Activated CD8-positive, alpha-beta T cell treated with anti-CD3 and anti-CD28 coated beads, Interleukin-2, amount 10 ng/mL, durations not matched to agents 7 days and 5 days (primary cell): ENCODE data around the gene PAH. TPM values are rescaled to one million over a fixed set of nuclear protein-coding genes. Genes with fewer than 3 reads are reported as not detected.

Experiments
- ATAC-seq: fragments of 150-1000 bp; cut with Tn5 transposase; one replicate; pipeline ENCODE4 v1.10.0; 2021; ENCODE audit warnings: moderate library complexity
- CTCF ChIA-PET: fragments of 350-600 bp; sonication (Branson Sonifier 250); formaldehyde crosslinking; loops from one replicate; lab custom pipeline; 2021; ENCODE audit warnings: antibody characterized with exemption; lab: Charles Lee
- POLR2A ChIA-PET: fragments of 350-600 bp; sonication (Branson Sonifier 250); formaldehyde crosslinking; loops from one replicate; lab custom pipeline; 2021; ENCODE audit warnings: antibody characterized with exemption; lab: Charles Lee
- DNase-seq: peaks from one replicate; pipeline ENCODE4 v3.0.0-alpha.2; 2020
- H3K27ac Mint-ChIP-seq: one replicate; pipeline ENCODE4 v1.8.0; 2021; ENCODE audit warnings: mild to moderate bottlenecking, mixed read lengths
- H3K27me3 Mint-ChIP-seq: one replicate; pipeline ENCODE4 v1.8.0; 2021; ENCODE audit warnings: low read depth, mixed read lengths
- H3K36me3 Mint-ChIP-seq: one replicate; pipeline ENCODE4 v1.8.0; 2021; ENCODE audit warnings: low read depth, mixed read lengths
- H3K4me1 Mint-ChIP-seq: one replicate; pipeline ENCODE4 v1.8.0; 2021; ENCODE audit warnings: low read depth, mixed read lengths
- H3K4me3 Mint-ChIP-seq: one replicate; pipeline ENCODE4 v1.8.0; 2021; ENCODE audit warnings: mild to moderate bottlenecking, mixed read lengths
- H3K9me3 Mint-ChIP-seq: one replicate; pipeline ENCODE4 v1.8.0; 2022; ENCODE audit warnings: mixed read lengths; ENCODE audit not compliant: insufficient read depth
- total RNA-seq, 2 experiments: library from RNA; stranded (reverse); gene quantifications; one replicate each; pipeline ENCODE4 v1.2.3, GENCODE V29; 2021

PAH gene
- total RNA-seq, 2 experiments from 2014 or later: not detected

DNA sequence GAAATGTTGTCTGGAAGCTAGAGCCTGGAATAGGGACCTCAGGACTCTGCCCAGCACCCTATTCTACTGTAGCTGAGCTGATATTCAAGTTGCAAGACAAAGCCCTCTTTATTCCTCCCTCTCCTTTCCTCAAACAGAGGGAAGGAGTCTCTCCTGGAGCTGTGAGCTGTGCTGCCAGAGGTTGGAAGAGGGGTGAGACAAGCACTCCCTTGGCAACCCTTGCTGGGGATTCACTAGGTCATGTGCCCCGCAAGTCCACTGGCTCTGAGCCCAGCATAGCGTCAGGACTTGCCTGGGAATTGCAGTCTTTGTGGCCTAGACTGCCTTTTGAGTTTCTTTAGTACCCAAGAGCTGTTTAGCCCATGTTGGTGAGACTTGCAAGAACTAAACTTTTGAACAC is 29.0 kb upstream of the PAH start:
- DNase-seq: no peak
- Mint-ChIP-seq H3K4me1 (peaks cover 8% of the 10 kb centered on the region), H3K27me3 (peaks cover 47% of the 10 kb centered on the region), H3K36me3 (no peaks in the 10 kb centered on the region), H3K27ac (no peak overlapping the region), H3K9me3 (no peaks in the 10 kb centered on the region), H3K4me3 (no peak overlapping the region)
- ChIA-PET CTCF (no interaction called here), POLR2A (no interaction called here)
- ATAC-seq: no peak

DNA sequence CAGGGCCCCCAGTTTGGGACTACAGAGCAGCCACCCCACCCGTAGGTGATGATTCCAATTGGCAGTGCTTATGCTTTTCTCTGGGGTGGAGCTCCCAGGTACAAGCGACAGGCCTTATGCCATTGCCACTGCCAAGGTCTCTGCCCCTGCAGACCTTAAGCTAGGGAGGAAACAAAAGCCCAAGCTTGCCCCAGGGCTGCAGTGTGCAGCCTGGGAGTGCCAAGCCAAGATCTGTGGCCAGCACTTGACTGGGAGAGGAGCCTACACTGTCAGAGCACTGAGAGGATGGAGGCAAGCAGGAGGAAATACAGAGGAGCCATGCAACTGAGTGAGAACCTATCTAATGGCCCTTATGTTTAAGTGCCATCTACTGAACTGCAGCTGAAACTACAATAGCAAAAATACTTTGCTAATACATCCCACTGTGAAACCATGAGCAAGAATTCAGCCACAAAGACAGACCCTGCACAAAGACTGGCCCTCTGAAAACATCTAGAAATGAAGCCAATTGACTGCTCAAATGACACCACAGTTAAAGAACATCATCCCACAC is 22.7 kb upstream of the PAH start:
- ChIA-PET CTCF (interaction anchor here (1.0 to 2.4 kb wide), 4 partner anchors 9 to 693 kb away, joined by 3 to 10 read pairs (median 4); no protein-coding TSS in a partner anchor), POLR2A (interaction anchor here (0.8 kb wide), 1 partner anchor 590 kb away, joined by 3 read pairs; no protein-coding TSS in a partner anchor)
- Mint-ChIP-seq H3K27me3 (peaks cover 16% of the 10 kb centered on the region), H3K4me1 (no peaks in the 10 kb centered on the region), H3K36me3 (no peaks in the 10 kb centered on the region), H3K27ac (no peak overlapping the region), H3K4me3 (no peak overlapping the region), H3K9me3 (no peaks in the 10 kb centered on the region)
- no peak for ATAC-seq
- DNase-seq: no peak

GRCh38 chr12:102939059-102939458 is 22.0 kb upstream of the PAH start:
- POLR2A ChIA-PET: no interaction called here
- ATAC-seq (no peak), DNase-seq (no peak)
- Mint-ChIP-seq H3K4me3 (no peak overlapping the region), H3K27me3 (peaks cover 16% of the 10 kb centered on the region), H3K27ac (no peak overlapping the region), H3K36me3 (no peaks in the 10 kb centered on the region), H3K4me1 (no peaks in the 10 kb centered on the region), H3K9me3 (no peaks in the 10 kb centered on the region)
- CTCF ChIA-PET: interaction anchor here (1.8 to 2.4 kb wide), 2 partner anchors 10 to 56 kb away, joined by 5 to 10 read pairs; no protein-coding TSS in a partner anchor

- ATAC-seq (no peak), DNase-seq (no peak)
- CTCF ChIA-PET: no interaction called here
- Mint-ChIP-seq H3K27ac (no peak overlapping the region), H3K36me3 (no peaks in the 10 kb centered on the region), H3K27me3 (peaks cover 16% of the 10 kb centered on the region), H3K4me3 (no peak overlapping the region), H3K9me3 (no peaks in the 10 kb centered on the region), H3K4me1 (no peaks in the 10 kb centered on the region)
- POLR2A ChIA-PET: no interaction called here
Measured at GRCh38 chr12:102933168-102933567, 16.1 kb upstream of the PAH start.

GRCh38 chr12:102927220-102927619 is 10.2 kb upstream of the PAH start:
- Mint-ChIP-seq H3K36me3 (no peaks in the 10 kb centered on the region), H3K4me3 (no peak overlapping the region), H3K27me3 (peaks cover 2% of the 10 kb centered on the region), H3K9me3 (no peaks in the 10 kb centered on the region), H3K4me1 (no peaks in the 10 kb centered on the region), H3K27ac (no peak overlapping the region)
- POLR2A ChIA-PET: no interaction called here
- CTCF ChIA-PET: no interaction called here
- DNase-seq: no peak
- ATAC-seq: no peak

DNA sequence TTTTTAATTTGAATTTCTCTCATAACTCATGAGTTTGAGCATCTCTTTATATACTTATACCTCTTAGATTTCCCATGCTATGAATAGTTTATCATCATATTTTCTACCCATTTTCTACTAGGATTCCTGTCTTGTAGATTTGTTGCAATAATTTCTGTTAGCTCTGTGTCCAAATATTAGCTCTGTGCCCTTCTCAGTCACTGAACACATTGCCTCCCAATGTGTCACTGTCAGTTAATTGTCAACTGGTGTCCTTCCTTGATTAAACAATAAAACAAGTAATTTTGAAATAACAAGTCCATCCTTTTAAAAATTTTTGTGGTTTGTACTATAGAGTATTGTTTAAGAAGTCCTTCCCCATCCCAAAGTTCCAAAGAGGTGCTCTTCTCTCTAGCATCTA is 4.2 kb upstream of the PAH start:
- no peaks in the 10 kb centered on the region for H3K36me3 Mint-ChIP-seq
- no peak for DNase-seq
- ChIA-PET POLR2A (no interaction called here), CTCF (no interaction called here)
- no peak for ATAC-seq
- no peak overlapping the region for H3K4me3 Mint-ChIP-seq
- H3K9me3 Mint-ChIP-seq: no peaks in the 10 kb centered on the region
- H3K27ac Mint-ChIP-seq: no peak overlapping the region
- H3K27me3 Mint-ChIP-seq: peaks cover 3% of the 10 kb centered on the region
- H3K4me1 Mint-ChIP-seq: peaks cover 6% of the 10 kb centered on the region

- CTCF ChIA-PET: no interaction called here
- Mint-ChIP-seq H3K27ac (no peak overlapping the region), H3K9me3 (no peaks in the 10 kb centered on the region), H3K4me3 (no peak overlapping the region), H3K27me3 (peaks cover 5% of the 10 kb centered on the region), H3K4me1 (peaks cover 6% of the 10 kb centered on the region), H3K36me3 (no peaks in the 10 kb centered on the region)
- ATAC-seq: no peak
- POLR2A ChIA-PET: no interaction called here
- no peak for DNase-seq
Measured at GRCh38 chr12:102920271-102920670, 3.2 kb upstream of the PAH start.

- ChIA-PET CTCF (no interaction called here), POLR2A (no interaction called here)
- no peaks in the 10 kb centered on the region for H3K36me3 Mint-ChIP-seq
- ATAC-seq: no peak
- peaks cover 6% of the 10 kb centered on the region for H3K4me1 Mint-ChIP-seq
- H3K27me3 Mint-ChIP-seq: peaks cover 13% of the 10 kb centered on the region
- no peak overlapping the region for H3K4me3 Mint-ChIP-seq
- H3K9me3 Mint-ChIP-seq: no peaks in the 10 kb centered on the region
- H3K27ac Mint-ChIP-seq: no peak overlapping the region
- DNase-seq: no peak
Measured at GRCh38 chr12:102918840-102919239, 1.8 kb upstream of the PAH start.

DNA sequence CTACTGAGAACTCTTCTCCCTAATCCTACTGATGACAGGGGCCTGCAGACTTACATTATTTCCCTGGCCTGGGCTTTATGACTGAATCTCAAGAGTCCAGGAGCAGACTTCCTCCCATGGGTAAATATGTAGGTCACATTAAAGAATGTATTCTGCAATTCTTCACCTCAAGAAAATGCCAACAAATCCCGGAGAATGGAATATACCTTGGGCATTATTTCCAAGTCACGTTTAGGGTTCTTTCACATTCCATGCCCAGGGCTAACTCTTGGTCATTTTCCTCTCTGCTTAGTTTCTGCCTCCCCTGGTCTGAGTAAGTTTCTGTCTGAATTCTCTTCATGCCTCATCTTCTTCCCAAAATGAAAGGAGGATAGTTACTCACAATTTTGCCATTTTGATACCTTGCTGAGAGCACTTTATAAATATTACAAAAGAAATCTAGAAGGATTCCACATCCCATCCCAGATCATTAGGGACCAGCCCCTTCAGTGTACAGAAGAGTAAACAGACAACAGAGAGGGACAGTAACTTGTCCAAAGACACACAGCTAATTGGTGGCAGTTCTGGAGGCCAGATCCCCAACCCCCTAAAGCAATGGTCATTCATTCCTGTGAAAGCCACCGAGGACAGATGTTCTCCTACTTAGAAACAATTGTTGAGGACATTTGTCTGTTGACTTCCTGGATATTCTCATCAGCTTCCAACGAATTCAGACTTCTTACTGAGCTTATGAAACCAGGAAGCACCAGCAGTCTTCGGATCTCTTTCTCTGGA is 605 bp downstream of the PAH start:
- H3K27me3 Mint-ChIP-seq: peaks cover 13% of the 10 kb centered on the region
- H3K9me3 Mint-ChIP-seq: no peaks in the 10 kb centered on the region
- no peaks in the 10 kb centered on the region for H3K36me3 Mint-ChIP-seq
- DNase-seq (no peak), ATAC-seq (no peak)
- ChIA-PET POLR2A (no interaction called here), CTCF (interaction anchor here (0.6 kb wide), 1 partner anchor 542 kb away, joined by 3 read pairs; no protein-coding TSS in a partner anchor)
- H3K27ac Mint-ChIP-seq: no peak overlapping the region
- peaks cover 6% of the 10 kb centered on the region for H3K4me1 Mint-ChIP-seq
- peak overlapping the region; percentile 50 for H3K4me3 Mint-ChIP-seq

DNA sequence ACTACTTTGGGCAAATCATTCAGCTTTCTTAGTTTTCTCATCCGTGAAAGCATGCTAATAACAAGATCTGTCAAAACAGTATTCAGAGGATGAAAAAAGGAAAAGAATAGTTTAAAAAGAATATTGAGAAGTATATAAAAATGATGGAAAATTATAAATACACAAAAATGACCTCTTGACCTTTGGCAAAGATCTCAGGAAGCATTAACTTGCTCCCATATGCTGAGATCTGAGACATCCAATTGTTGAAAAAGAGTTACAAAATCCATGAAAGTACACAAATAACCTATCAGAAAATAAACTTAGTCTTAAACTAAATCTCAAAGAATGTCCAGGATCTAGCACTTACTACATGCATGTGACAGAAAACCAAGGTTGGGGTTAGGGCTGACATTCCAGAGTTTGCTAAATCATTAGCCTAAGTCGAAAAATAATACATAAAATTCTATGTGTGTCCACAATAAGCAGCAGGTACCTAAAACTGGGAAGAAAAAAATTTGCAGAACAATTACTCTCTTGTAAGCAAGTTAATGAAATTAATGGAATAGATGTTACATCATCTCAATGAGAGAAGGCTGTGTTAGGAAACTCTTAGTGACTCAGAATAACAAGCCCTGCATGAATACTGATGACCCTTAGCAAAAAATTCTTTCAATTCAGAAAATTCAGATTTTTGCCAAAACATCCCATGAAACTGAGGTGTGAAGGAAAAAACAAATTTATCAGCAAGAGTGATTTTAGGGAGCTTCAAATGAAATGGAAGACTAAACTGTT is 3.4 kb downstream of the PAH start:
- H3K36me3 Mint-ChIP-seq: no peaks in the 10 kb centered on the region
- no peak overlapping the region for H3K4me3 Mint-ChIP-seq
- ATAC-seq (no peak), DNase-seq (no peak)
- no peaks in the 10 kb centered on the region for H3K9me3 Mint-ChIP-seq
- peaks cover 6% of the 10 kb centered on the region for H3K4me1 Mint-ChIP-seq
- H3K27ac Mint-ChIP-seq: no peak overlapping the region
- peaks cover 13% of the 10 kb centered on the region for H3K27me3 Mint-ChIP-seq
- POLR2A ChIA-PET: no interaction called here
- CTCF ChIA-PET: no interaction called here

DNA sequence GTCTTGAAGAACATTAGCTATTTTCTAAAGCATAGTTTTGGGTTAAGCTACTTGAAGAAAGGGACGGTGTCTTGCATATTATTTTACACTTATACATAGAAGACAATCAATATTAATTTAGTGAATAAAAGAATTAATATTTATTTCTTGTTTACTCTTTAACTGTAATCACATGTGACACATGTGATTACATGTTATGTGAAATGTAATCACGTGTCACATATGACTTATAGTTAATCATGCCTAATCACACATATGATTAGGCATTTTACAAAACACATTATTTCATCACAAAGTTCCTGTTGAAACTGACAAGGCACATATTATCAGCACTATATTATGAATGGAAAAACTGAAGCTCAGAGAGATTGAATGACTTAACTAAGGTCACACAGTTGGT is 4.8 kb downstream of the PAH start:
- Mint-ChIP-seq H3K27me3 (peaks cover 10% of the 10 kb centered on the region), H3K9me3 (no peaks in the 10 kb centered on the region), H3K27ac (no peak overlapping the region), H3K4me3 (no peak overlapping the region), H3K4me1 (peaks cover 3% of the 10 kb centered on the region), H3K36me3 (no peaks in the 10 kb centered on the region)
- ChIA-PET POLR2A (no interaction called here), CTCF (interaction anchor here (0.9 kb wide), 1 partner anchor 636 kb away, joined by 3 read pairs; no protein-coding TSS in a partner anchor)
- DNase-seq (no peak), ATAC-seq (no peak)

DNA sequence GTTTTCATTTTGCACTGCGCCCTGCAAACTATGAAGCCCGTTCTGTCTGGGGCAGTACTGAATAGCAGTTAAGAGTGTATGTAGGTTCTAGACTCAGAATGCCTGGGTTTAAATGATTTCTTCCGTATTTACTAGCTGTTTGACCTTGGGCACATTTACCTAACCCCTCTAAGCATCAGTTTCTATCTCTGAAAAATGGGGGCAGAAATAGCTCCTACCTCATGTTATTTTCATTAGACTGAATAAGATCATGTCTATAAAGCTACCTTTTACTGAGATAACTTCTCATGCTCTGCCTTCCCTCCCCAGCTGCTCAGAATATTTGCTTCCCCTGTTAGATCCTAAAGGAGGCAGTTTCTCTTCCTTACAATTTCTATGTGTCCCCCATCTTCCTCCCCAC is 5.7 kb downstream of the PAH start:
- no peak for ATAC-seq
- H3K27me3 Mint-ChIP-seq: peaks cover 10% of the 10 kb centered on the region
- ChIA-PET POLR2A (no interaction called here), CTCF (no interaction called here)
- no peaks in the 10 kb centered on the region for H3K9me3 Mint-ChIP-seq
- no peaks in the 10 kb centered on the region for H3K4me1 Mint-ChIP-seq
- no peaks in the 10 kb centered on the region for H3K36me3 Mint-ChIP-seq
- H3K27ac Mint-ChIP-seq: no peak overlapping the region
- no peak for DNase-seq
- H3K4me3 Mint-ChIP-seq: no peak overlapping the region
